HG02852 (cell line): Measurements from ENCODE around the gene REST.
A peak's percentile ranks its signal among the peaks of the same experiment; 100 is the strongest.
"Not testable (repeated sequence)": the region's sequence is repeated elsewhere in the genome, so short reads cannot be mapped to it uniquely, and the experiment has no call there.

Experiments used
- ATAC-seq: cut with Tn5 transposase; IDR thresholded peaks from one replicate; pipeline ENCODE4 v1.9.1; 2021; ENCODE audit warnings: mild to moderate bottlenecking, moderate library complexity; ENCODE audit not compliant: unreplicated experiment

The REST gene

DNA sequence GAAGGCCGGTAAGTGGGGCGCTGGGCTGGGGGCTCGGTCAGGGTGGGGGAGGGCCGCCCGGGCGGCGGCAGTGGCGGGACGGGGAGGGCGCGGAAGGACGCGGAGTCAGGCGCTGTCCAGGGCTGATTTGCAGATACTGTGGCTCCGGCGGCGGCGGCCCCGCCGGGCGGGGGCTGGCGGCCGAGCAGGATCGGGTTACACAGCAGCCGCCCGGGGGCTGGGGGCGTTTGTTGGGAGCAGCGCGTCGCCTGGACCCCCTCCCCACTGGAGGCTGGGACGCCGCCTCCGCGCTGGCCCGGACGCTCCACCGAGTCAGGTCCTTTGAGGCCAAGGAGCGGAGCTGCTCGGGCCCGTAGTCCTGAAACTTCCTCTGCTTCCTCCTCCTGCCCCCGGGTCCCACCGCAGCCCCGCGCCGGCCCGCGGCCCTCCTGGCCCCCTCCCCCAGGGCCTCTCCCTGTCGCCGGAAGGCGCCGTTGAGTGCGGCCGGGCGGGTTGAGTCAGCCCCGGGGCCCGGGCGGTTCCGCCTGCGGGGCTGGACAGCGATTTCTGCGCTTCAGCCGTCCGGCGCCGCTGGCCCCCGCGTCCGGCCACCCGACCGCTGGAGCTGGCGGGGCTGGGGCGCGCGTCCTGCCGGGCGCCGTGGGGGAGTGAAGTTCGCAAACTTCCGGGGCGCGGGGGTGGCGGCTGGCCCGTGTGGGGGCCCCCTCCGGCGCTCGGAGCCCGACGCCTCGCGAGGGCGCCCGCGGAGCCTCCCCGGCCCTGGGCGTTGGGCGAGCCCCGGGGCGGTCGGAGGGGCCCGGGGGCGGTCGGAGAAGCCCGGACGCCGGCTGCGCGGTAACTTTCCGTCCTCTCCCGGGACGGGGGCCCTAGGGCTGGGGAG lies 746 bp downstream of the REST start:
- ATAC-seq, result peak; percentile 59

DNA sequence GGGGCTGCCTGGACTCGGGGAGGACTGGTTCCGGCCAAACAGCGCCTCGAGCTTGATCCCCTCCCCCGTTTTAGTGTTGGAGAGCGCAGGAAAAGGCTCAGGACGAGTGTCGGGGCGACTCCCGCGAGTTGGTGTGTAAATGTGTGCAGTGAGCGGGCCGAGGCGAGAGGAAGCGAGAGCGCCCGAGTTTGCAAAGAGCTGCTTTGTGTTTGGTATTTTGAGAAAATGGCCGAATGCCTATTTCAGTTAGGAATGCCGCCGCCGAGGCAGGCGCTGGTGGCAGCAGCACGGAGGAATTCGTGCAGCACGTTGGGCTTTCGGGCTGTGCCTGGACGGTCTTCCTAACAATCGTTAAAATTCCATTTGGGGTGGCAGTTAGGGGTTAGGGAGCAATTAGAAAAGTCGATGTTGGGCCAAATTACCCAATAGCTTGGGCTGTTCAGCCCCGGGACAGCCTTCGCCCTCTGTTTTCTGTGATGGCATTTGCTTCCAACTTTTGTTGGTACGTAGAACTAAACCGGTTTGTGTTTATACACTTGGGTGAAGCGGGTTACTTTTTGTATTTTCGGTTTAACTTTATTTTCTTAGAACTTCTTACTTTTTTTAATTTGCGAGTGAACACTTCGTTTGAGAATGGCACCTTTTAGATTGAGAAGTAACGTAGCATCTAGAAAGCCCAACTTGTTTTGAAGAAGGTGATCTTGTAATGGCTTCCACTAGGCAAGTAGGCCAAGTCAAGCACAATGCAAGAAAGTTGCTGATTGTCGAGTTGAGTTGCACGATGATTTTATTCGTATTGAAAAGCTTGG lies 1.6 kb downstream of the REST start:
- ATAC-seq, result peak; percentile 33

DNA sequence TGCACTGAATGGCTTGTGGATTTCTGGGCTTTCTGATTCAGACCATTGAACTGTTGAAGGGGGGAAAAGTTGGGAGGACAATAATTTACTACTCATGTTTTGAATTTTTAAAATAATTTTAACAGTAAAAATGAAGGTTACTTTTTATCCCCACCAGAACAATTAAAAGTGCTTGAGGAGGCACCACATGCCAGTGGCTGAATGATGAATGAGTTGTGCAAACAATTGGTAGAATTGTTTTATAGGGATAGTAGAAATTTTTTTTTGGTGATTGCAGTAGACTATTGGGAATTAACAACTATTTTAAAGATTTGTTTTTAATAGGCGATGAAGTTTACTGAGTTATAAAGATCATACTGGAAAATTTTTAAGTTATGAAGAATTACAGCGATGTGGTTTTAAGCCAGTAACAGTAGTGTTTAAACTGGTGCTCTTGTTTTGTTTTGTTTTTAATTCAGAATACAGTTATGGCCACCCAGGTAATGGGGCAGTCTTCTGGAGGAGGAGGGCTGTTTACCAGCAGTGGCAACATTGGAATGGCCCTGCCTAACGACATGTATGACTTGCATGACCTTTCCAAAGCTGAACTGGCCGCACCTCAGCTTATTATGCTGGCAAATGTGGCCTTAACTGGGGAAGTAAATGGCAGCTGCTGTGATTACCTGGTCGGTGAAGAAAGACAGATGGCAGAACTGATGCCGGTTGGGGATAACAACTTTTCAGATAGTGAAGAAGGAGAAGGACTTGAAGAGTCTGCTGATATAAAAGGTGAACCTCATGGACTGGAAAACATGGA lies 2.7 kb downstream of the REST start:
- ATAC-seq, result no peak

DNA sequence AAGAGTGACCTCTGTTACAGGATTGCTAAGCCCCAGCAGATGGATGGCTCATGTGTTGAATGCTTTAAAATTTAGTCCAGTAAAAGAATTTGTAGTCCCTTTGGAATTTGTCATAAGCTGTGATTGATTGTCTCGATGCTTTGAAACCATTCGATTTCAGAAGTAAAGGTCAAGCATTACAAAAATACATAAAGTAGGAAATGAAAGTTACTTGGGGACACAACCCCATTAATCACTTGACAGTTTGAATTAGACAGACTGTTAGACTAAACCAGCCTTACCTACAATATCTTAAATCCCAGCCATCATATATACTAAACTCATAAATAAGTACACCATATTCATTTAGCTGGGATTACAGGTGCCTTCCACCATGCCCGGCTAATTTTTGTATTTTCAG lies 6.6 kb downstream of the REST start:
- no peak for ATAC-seq

DNA sequence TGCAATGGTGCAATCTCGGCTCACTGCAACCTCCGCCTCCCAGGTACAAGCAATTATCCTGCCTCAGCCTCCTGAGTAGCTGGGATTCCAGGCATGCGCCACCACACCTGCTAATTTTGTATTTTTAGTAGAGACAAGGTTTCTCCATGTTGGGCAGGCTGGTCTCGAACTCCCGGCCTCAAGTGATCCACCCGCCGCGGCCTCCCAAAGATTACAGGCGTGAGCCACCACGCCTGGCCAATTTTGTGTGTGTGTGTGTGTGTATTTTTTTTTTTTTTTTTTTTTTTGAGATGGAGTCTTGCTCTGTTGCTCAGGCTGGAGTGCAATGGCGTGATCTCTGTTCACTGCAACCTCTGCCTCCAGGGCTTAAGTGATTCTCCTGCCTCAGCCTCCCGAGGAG lies 7.3 kb downstream of the REST start:
- not testable (repeated sequence) for ATAC-seq

DNA sequence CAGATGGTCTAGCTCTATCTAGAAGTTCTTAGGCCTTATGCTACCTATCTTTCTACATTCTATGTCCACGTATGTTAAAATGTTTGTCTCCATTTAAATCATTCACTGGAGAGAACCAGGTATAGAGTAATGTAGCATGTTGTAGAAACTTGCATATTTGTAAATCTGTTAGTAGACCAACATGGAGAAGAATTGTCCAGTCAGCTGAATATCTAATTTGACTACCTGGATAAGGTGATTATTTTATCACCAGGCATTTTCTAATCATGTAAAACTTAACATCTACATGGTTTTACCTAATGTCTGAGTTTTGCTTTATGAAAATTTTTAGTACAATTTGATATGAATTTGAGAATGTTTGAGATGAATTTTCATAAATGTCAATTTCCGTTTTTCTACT lies 19.5 kb downstream of the REST start:
- no peak for ATAC-seq

DNA sequence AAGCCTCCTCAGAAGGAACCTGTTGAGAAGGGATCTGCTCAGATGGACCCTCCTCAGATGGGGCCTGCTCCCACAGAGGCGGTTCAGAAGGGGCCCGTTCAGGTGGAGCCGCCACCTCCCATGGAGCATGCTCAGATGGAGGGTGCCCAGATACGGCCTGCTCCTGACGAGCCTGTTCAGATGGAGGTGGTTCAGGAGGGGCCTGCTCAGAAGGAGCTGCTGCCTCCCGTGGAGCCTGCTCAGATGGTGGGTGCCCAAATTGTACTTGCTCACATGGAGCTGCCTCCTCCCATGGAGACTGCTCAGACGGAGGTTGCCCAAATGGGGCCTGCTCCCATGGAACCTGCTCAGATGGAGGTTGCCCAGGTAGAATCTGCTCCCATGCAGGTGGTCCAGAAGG lies 22.9 kb downstream of the REST start:
- no peak for ATAC-seq

DNA sequence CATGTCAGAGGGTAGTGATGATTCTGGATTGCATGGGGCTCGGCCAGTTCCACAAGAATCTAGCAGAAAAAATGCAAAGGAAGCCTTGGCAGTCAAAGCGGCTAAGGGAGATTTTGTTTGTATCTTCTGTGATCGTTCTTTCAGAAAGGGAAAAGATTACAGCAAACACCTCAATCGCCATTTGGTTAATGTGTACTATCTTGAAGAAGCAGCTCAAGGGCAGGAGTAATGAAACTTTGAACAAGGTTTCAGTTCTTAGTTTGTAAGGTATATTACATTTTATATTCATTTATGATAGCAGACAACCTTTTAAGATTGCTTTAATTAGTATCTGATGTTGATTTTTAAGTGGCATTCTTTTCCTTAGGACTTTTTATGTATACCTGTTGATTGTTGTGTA lies 24.2 kb downstream of the REST start:
- no peak for ATAC-seq

DNA sequence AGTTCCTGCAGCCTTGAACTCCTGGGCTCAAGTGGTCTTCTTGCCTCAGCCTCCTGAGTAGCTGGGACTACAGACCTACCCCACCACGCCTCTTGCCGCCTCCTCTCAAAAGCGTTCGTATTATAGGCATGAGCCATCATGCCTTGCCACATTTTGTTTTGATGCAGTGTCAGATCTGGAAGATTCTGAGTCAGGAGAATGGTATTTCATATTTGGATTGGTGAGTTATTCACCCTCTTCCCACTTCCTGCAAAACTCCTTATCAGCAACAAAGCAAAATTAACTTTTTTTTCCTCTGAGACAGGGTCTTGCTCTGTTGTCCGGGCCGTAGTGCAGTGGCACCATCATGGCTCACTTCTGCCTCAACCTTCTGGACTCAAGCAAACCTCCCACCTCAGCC lies 29.6 kb downstream of the REST start:
- ATAC-seq, result no peak

DNA sequence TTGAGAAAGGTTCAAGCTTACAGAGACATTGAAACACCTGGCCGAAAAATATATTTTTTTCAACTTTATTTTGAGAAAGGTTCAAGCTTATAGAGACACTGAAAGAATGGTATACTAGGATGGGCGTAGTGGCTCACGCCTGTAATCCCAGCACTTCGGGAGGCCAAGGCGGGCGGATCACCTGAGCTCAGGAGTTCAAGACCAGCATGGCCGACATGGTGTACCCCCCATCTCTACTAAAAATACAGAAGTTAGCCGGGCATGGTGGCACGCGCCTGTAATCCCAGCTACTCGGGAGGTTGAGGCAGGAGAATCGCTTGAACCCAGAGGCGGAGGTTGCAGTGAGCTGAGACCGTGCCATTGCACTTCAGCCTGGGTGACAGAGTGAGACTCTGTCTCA lies 32.1 kb downstream of the REST start:
- ATAC-seq, result not testable (repeated sequence)

DNA sequence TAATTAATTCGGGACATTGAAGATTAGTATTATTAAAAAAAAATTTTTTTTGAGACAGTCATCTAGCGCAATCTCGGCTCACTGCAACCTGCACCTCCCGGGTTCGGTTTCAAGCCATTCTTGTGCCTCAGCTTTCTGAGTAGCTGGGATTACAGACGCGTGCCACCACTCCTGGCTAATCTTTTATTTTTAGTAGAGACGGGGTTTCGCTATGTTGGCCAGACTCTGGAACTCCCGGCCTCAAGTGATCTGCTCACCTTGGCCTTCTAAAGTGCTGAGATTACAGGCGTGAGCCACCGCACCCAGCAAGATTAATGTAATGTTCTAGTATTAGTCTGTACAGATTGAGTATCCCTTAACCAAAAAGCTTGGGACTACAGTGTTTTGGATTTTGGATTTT lies 32.7 kb downstream of the REST start:
- no peak for ATAC-seq

DNA sequence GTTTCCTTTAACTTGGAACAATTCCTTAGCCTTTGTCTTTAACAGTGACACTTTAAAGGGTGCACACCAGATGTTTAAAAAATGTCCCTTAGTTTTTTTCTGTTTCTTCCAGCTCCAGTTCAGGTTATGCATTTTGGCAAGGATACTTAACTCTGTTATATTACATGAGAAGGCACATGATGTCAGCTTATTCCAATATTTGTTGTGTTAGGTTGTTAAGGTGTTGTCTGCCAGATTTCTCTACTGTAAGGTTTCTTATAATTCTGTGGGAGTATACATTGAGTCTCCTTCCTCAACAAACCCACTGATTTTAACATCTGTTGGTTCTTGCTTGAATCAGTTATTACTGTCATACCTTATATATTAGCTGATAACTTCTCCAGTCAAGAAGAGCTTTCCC lies 33.3 kb downstream of the REST start:
- ATAC-seq, result no peak

DNA sequence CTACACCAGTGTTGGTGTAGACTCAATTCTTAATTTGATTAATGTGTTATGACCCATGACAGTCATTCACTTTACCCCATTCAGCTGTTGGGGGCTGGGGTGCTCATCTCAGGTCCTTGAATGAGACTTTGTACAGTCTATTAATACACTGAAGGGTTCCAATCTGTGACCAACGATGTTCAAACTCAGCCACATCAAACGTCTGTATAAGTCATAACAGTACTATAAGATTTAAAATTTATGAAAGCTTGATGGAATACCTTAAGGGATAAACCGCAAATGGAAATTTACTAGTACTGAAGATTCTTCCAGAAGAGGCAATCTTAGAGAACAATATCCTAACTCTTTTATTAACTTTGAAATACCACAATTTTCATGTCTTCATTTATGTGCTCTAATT lies 33.7 kb downstream of the REST start:
- no peak for ATAC-seq

DNA sequence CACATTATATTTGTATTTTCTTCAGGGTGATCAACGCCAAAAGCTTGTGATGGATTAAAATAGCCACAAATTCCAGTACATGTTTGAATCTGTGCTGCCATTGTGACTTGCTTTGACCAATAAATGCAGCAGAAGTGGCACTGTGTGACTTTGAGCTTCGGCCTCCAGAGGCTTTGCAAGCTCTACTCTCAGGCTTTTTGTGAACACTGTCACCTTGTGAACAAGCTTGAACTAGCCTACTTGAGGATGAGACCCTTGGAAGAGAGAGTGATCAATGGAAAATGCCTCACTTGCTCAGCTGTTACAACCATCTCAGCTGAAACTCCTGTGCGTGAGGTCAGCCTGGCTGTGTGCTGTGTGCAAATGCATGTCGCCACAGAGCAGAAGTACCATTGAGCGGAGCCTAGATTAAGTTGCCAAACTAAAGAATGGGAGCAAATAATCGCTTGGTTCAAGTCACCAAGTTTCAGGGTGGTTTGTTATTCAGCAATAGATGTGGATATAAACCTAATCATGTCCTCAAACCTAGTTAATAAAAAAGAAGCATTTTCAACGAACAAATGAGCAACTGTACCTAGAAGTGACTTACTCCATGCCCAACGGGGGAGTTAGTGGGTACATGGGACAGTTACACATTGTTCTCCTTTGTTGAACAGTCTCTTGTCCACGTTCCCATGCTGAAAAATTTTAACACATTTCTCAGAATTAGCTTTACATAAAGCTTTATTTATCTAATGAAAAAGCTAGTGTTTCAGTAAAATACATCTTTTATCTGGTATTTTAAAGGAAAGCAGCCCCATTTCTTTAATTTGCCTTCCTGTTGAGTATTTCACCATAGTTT lies 46.2 kb downstream of the REST start:
- ATAC-seq, result no peak

DNA sequence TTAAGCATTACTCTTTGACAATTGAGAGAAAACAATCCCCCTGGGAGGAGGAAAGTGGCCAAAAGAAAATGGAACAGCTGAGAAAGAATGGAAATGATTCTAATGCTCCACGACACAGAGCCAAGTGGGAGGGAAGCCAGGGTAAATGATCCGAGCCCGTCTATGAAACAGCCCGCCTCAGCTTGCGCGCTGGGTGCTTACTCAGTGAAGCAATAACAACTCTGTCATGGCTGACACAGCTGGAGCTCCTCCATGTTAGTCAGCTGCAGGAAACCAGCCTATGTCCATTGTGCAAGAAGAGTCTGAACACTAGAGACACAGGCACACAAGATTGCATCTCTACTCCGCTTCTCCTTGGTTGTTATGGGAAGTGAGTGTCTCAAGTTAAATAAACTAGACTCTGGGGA lies 50.4 kb downstream of the REST start:
- ATAC-seq, result no peak

DNA sequence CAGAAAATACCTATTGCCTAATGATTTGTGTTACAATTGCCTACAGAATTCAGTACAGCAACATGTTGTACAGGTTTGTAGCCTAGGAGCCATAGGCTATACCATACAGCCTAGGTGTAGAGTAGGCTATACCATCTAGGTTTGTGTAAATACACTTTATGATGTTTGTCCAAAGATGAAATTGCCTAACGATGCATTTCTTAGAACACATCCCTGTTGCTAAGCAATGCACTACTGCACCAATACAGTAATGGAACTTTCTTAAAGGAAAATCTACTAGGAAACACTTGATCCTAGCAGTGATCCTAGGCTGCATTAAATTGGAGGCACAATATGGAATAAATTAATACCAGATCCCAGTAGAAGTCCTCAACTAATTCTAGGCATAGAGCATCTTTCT lies 51.4 kb downstream of the REST start:
- no peak for ATAC-seq

DNA sequence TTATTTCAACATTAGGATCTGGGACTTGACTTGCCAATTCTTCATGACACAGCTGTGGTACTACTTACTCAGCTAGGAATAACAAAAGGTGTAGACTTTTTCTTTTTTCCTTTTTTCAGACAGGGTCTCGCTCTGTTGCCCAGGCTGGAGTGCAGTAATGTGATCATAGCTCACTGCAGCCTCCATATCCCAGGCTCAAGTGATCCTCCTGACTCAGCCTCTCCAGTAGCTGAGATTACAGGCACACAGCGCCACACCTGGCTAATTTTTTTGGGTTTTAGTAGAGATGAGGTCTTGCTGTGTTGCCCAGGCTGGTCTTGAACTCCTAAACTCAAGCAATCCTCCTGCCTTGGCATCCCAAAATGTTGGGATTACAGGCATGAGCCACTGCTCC lies 53.4 kb downstream of the REST start:
- ATAC-seq, result no peak

DNA sequence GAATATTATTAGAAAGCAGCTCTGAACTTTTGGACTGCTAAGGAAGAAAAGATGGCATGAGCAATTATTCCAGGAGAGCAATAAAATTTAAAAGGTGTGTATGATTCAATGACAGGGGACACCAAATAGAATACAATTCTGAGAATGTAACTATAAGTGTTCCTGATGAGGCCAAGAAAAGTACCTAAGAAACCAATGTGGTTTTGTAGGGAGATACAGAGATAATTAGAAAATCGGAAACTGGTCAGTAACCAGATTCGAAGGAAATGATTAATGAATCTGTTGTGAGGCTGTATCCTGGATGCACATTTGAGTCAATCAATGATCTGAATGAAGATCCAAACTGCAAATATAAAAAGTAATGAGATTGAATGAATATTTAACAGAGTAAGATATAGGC lies 63.7 kb downstream of the REST start:
- ATAC-seq, result no peak

DNA sequence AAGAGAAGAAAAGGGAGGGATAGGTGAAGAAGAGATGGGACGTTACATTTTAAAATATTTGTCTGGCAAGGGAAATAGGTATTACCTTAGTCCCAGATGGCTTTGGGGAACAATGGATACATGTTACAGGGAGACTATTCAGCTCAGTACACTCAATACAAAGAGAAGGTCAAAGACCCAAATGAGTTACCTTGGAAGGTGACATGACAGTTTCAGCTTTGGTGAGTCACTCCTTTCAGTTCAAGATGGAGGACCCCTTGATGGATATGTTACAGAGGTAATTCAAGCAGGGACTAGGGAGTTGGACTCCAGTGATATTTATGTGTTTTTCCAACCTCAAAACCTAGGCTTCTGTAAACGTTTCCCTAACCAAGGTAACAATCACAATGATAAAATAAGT lies 64.7 kb downstream of the REST start:
- ATAC-seq, result no peak

DNA sequence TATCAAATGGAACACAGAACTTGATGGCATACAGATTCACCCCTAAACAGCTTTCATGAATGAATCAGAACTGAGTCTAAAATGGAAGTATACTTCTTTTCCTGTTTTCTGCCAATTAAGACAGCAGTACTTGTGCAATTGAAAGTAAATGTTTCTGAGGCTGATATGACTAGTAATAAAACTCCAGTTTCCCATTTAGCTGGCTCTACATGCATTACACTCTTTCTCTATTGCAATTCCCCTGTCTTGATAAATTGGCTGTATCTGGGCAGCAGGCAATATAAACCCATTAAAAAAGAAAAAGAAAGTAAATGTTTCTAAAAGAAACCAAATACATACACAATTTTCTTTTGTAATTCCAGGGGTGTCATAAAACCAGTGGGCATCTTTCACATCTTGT lies 65.1 kb downstream of the REST start:
- ATAC-seq, result no peak

DNA sequence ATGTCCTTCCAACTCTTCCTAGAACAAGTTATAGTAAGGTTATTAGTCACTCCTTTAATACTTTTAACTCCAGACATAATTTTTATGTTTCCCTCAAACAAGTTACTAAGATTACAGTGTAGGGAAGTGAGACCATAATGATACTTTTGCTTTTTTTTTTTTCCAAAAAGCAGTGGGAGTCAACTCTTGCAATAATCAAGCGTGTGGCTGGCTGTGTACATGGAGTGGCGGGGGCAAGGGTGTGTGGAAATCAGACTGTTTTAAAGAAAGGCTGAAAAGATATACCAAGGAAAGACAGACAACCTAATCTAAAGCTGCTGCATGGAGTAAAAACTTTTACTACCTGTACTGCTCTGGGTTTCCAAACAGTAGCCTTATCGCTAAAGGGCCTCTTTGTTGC lies 65.6 kb downstream of the REST start:
- ATAC-seq, result no peak
